GM12878 (cell line): ENCODE results near the gene MAP4K4.
A peak's percentile ranks its signal among the peaks of the same experiment; 100 is the strongest.

ENCODE experiments used
- ESRRA ChIP-seq: IDR thresholded peaks from 2 replicates; pipeline ENCODE4 v1.6.1; 2012; ENCODE audit warnings: mild to moderate bottlenecking, low read length, improper control_type of control experiment
- JUND ChIP-seq: IDR thresholded peaks from 2 replicates; pipeline ENCODE4 v1.6.1; 2012; ENCODE audit warnings: low read depth, mild to moderate bottlenecking, low read length, improper control_type of control experiment, moderate library complexity
- MYC ChIP-seq: IDR thresholded peaks from 2 replicates; pipeline ENCODE4 v1.6.1; 2011; ENCODE audit warnings: mild to moderate bottlenecking, low read length, moderate library complexity, inconsistent platforms; ENCODE audit not compliant: insufficient read depth, insufficient replicate concordance, insufficient read length, severe bottlenecking
- RAD51 ChIP-seq: fragments of 450-650 bp; IDR thresholded peaks from 2 replicates; pipeline ENCODE4 v1.6.1; 2016; ENCODE audit warnings: moderate library complexity, mild to moderate bottlenecking, inconsistent platforms
- REST ChIP-seq: IDR thresholded peaks from 2 replicates; pipeline ENCODE4 v1.6.1; 2012; ENCODE audit warnings: mild to moderate bottlenecking, low read depth, low read length
- SMC3 ChIP-seq: IDR thresholded peaks from 2 replicates; pipeline ENCODE4 v1.6.1; 2011; ENCODE audit warnings: low read length, improper control_type of control experiment, borderline replicate concordance
- SUZ12 ChIP-seq: fragments of 200-600 bp; sonication (generic); IDR thresholded peaks from one replicate; pipeline ENCODE4 v1.6.1; 2018; ENCODE audit warnings: antibody characterized with exemption, mild to moderate bottlenecking; ENCODE audit not compliant: unreplicated experiment
- ZNF207 ChIP-seq: fragments of 450-650 bp; IDR thresholded peaks from 2 replicates; pipeline ENCODE4 v1.6.1; 2014; ENCODE audit warnings: antibody characterized with exemption, mild to moderate bottlenecking, borderline replicate concordance
- TF ChIP-seq, protein P1 (sequence below), 3 experiments: IDR thresholded peaks in 2 of 3; conservative IDR thresholded peaks in 1 of 3; 2 replicates each; pipeline ENCODE4 v1.5.1; 2011; ENCODE audit warnings: low read depth in 3 of 3, low read length in 3 of 3, mild to moderate bottlenecking in 3 of 3, control low read depth in 2 of 3, moderate library complexity in 2 of 3, inconsistent platforms in 1 of 3, mixed read lengths in 1 of 3; ENCODE audit not compliant: control insufficient read depth in 2 of 3, insufficient read depth in 1 of 3; ENCODE audit errors: extremely low read depth in 1 of 3
- TF ChIP-seq, protein P2 (sequence below): IDR thresholded peaks from 2 replicates; pipeline ENCODE4 v1.6.1; 2012; ENCODE audit warnings: low read length, inconsistent platforms

GRCh38 chr2:101832114-101832513, 134.6 kb downstream of the MAP4K4 start:
- TF ChIP-seq RAD51 (no peak), SUZ12 (no peak), REST (no peak), ZNF207 (no peak), MYC (no peak), SMC3 (no peak), ESRRA (no peak), JUND (no peak)
- TF ChIP-seq, protein P1, sequence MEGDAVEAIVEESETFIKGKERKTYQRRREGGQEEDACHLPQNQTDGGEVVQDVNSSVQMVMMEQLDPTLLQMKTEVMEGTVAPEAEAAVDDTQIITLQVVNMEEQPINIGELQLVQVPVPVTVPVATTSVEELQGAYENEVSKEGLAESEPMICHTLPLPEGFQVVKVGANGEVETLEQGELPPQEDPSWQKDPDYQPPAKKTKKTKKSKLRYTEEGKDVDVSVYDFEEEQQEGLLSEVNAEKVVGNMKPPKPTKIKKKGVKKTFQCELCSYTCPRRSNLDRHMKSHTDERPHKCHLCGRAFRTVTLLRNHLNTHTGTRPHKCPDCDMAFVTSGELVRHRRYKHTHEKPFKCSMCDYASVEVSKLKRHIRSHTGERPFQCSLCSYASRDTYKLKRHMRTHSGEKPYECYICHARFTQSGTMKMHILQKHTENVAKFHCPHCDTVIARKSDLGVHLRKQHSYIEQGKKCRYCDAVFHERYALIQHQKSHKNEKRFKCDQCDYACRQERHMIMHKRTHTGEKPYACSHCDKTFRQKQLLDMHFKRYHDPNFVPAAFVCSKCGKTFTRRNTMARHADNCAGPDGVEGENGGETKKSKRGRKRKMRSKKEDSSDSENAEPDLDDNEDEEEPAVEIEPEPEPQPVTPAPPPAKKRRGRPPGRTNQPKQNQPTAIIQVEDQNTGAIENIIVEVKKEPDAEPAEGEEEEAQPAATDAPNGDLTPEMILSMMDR (IDR thresholded peaks at IDR 0.05 in 2 of 3, conservative IDR thresholded peaks at IDR 0.05 in 1 of 3; ENCODE audit: control insufficient read depth in 2 of 3, extremely low read depth in 1 of 3, insufficient read depth in 1 of 3, low read depth in 3 of 3, low read length in 3 of 3) = peak in 1 of 3 experiments; percentile 22; a peak in 2 of 6 replicates
- TF ChIP-seq, protein P2, sequence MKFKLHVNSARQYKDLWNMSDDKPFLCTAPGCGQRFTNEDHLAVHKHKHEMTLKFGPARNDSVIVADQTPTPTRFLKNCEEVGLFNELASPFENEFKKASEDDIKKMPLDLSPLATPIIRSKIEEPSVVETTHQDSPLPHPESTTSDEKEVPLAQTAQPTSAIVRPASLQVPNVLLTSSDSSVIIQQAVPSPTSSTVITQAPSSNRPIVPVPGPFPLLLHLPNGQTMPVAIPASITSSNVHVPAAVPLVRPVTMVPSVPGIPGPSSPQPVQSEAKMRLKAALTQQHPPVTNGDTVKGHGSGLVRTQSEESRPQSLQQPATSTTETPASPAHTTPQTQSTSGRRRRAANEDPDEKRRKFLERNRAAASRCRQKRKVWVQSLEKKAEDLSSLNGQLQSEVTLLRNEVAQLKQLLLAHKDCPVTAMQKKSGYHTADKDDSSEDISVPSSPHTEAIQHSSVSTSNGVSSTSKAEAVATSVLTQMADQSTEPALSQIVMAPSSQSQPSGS = no peak
